ENCODE data around the gene NUDT21.

NUDT21 gene

GRCh38 chr16:56462064-56462796, 11.1 kb upstream of the NUDT21 start:
- no peak for DNase-seq (ENCODE audit: low spot score)

GRCh38 chr16:56460101-56460500, 9.0 kb upstream of the NUDT21 start:
- DNase-seq (ENCODE audit: low spot score) = peak; percentile 64

- no peak for DNase-seq (ENCODE audit: low spot score)
Observed at GRCh38 chr16:56457927-56458470, 6.9 kb upstream of the NUDT21 start.

- peak; percentile 9 for DNase-seq (ENCODE audit: low spot score)
Observed at GRCh38 chr16:56451753-56452689, 889 bp upstream of the NUDT21 start.

- DNase-seq (ENCODE audit: low spot score) = no peak
Observed at GRCh38 chr16:56450275-56450985, 702 bp downstream of the NUDT21 start.

GRCh38 chr16:56448005-56448404, 3.1 kb downstream of the NUDT21 start:
- DNase-seq (ENCODE audit: low spot score) = no peak

- DNase-seq (ENCODE audit: low spot score) = no peak
Observed at GRCh38 chr16:56447286-56447685, 3.8 kb downstream of the NUDT21 start.

- DNase-seq (ENCODE audit: low spot score) = no peak
Observed at GRCh38 chr16:56438038-56438437, 13.1 kb downstream of the NUDT21 start.

- DNase-seq (ENCODE audit: low spot score) = no peak
Observed at GRCh38 chr16:56436258-56436657, 14.9 kb downstream of the NUDT21 start.

- no peak for DNase-seq (ENCODE audit: low spot score)
Observed at GRCh38 chr16:56428091-56428490, 23.0 kb downstream of the NUDT21 start.

GRCh38 chr16:56426585-56426984, 24.5 kb downstream of the NUDT21 start:
- no peak for DNase-seq (ENCODE audit: low spot score)

- DNase-seq (ENCODE audit: low spot score) = peak; percentile 84
Observed at GRCh38 chr16:56425439-56425832, 25.7 kb downstream of the NUDT21 start, which contains the start of gene AMFR. Gene AMFR, minus strand, starts transcription at chr16:56425545. Its CDS starts 218 bp downstream, at chr16:56425327.

GRCh38 chr16:56424791-56425438, 26.2 kb downstream of the NUDT21 start:
- DNase-seq (ENCODE audit: low spot score) = peak; percentile 20

GRCh38 chr16:56424404-56424764, 26.7 kb downstream of the NUDT21 start:
- peak; percentile 20 for DNase-seq (ENCODE audit: low spot score)

- DNase-seq (ENCODE audit: low spot score) = peak; percentile 22
Observed at GRCh38 chr16:56423584-56424403, 27.3 kb downstream of the NUDT21 start.

- peak; percentile 26 for DNase-seq (ENCODE audit: low spot score)
Observed at GRCh38 chr16:56422896-56423441, 28.2 kb downstream of the NUDT21 start.

GRCh38 chr16:56421976-56422669, 29.0 kb downstream of the NUDT21 start:
- no peak for DNase-seq (ENCODE audit: low spot score)

- no peak for DNase-seq (ENCODE audit: low spot score)
Observed at GRCh38 chr16:56421313-56421712, 29.8 kb downstream of the NUDT21 start.

GRCh38 chr16:56420613-56421012, 30.5 kb downstream of the NUDT21 start:
- no peak for DNase-seq (ENCODE audit: low spot score)
